Thoracic aorta (tissue), 2 donors: Measurements from ENCODE around the gene ASNS. TPM values are rescaled to one million over a fixed set of nuclear protein-coding genes. Genes with fewer than 3 reads are reported as not detected.
A peak's percentile ranks its signal among the peaks of the same experiment; 100 is the strongest.

ENCODE experiments used
- ATAC-seq: fragments of 150-250 bp; one replicate; pipeline ENCODE4 v1.8.0; 2017; ENCODE audit warnings: low read depth; ENCODE audit not compliant: insufficient number of reproducible peaks, low FRiP score
- DNase-seq: peaks from one replicate; pipeline ENCODE4 v3.0.0-alpha.2; 2020; ENCODE audit warnings: low spot score
- H3K27ac ChIP-seq, 2 donors: fragments of 200-600 bp; sonication (generic); 1 replicate in 1 of 2; 2 replicates in 1 of 2; pipeline ENCODE4 v1.5.1; 2016; ENCODE audit warnings: mild to moderate bottlenecking in 2 of 2, moderate library complexity in 2 of 2
- H3K27me3 ChIP-seq: fragments of 200-600 bp; sonication (generic); replicated peaks from 2 replicates; pipeline ENCODE4 v1.6.0; 2016; ENCODE audit warnings: mild to moderate bottlenecking; ENCODE audit not compliant: insufficient read depth
- H3K36me3 ChIP-seq: fragments of 200-600 bp; sonication (generic); one replicate; pipeline ENCODE4 v1.5.1; 2016
- H3K4me1 ChIP-seq, 2 donors: fragments of 200-600 bp; sonication (generic); 1 replicate in 1 of 2; 2 replicates in 1 of 2; pipeline versions ENCODE4 v1.5.1 to v1.6.0; 2016; ENCODE audit warnings: low read depth in 2 of 2, mild to moderate bottlenecking in 1 of 2; ENCODE audit not compliant: control insufficient read depth in 1 of 2
- H3K4me3 ChIP-seq: fragments of 200-600 bp; sonication (generic); 2 replicates; pipeline ENCODE4 v1.5.1; 2016; ENCODE audit warnings: mild to moderate bottlenecking
- H3K9me3 ChIP-seq: fragments of 200-600 bp; sonication (generic); 2 replicates; pipeline ENCODE4 v1.5.1; 2016
- total RNA-seq, 2 donors: library from RNA; depleted of rRNA; stranded (reverse); fragments of >200 nt; gene quantifications; one replicate each; pipeline versions ENCODE4 v1.1.0 to v1.2.3, GENCODE V29; 2016
- TF ChIP-seq, protein P1 (sequence below): fragments of 200-600 bp; sonication (generic); IDR thresholded peaks from one replicate; pipeline ENCODE4 v1.5.1; 2019; ENCODE audit warnings: antibody characterized with exemption

The ASNS gene
- total RNA-seq, 2 donors from 2014 or later: 18.1 to 21.9 TPM

DNA sequence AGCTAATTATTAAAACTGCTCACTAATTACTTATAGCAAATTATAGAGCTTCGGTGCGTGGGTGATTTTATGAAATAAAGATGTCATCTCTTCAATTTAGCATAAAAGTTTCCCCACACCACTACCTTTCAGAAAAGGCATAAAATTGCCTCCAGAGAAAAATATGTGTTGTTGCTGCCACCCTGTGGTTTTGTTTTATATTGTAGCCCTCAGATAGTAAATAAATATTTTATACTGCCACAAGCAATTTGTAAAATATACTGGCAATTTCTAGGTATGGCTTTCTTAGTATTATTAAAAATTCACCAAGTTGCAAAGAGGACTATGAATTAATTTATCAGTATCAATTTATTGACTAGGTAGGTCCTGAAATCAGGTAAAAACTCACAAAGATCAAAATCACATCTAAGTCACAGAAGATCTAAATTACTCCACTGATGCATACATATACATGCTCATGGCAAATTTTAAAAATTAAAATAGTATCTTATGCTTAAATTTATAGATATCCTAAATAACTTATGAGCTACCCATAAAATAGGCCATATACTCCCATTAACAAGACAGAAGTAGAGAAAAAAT lies 26.5 kb downstream of the ASNS start:
- H3K9me3 ChIP-seq: no peaks in the 10 kb centered on the region
- H3K4me3 ChIP-seq: no peak overlapping the region
- H3K36me3 ChIP-seq: no peaks in the 10 kb centered on the region
- TF ChIP-seq, protein P1, sequence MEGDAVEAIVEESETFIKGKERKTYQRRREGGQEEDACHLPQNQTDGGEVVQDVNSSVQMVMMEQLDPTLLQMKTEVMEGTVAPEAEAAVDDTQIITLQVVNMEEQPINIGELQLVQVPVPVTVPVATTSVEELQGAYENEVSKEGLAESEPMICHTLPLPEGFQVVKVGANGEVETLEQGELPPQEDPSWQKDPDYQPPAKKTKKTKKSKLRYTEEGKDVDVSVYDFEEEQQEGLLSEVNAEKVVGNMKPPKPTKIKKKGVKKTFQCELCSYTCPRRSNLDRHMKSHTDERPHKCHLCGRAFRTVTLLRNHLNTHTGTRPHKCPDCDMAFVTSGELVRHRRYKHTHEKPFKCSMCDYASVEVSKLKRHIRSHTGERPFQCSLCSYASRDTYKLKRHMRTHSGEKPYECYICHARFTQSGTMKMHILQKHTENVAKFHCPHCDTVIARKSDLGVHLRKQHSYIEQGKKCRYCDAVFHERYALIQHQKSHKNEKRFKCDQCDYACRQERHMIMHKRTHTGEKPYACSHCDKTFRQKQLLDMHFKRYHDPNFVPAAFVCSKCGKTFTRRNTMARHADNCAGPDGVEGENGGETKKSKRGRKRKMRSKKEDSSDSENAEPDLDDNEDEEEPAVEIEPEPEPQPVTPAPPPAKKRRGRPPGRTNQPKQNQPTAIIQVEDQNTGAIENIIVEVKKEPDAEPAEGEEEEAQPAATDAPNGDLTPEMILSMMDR: peak; percentile 18
- DNase-seq: no peak
- ATAC-seq: no peak
- H3K27me3 ChIP-seq: no peaks in the 10 kb centered on the region
- H3K4me1 ChIP-seq: no peaks in the 10 kb centered on the region
- H3K27ac ChIP-seq: no peak overlapping the region

DNA sequence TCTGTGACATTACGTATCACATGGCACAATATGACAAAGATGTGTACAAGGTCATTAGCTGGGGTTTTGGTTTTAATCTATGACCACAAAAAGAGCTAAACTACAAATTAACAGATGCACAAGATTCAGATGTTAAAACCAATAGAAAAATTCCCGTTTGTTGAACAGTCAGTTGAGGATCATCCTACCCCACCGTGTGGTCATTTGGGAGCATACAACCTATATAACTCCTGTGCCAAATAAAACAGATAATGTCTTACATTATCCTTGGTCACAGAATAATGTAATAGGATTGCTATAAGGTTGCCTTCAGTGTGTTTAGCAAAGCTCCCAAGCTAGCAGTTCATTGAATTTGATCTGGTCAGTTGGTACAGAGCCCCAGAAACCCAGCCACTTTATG lies 28.2 kb downstream of the ASNS start:
- Histone ChIP-seq H3K27ac (no peak overlapping the region), H3K4me3 (no peak overlapping the region), H3K4me1 (no peaks in the 10 kb centered on the region), H3K36me3 (no peaks in the 10 kb centered on the region), H3K27me3 (no peaks in the 10 kb centered on the region), H3K9me3 (no peaks in the 10 kb centered on the region)
- DNase-seq (no peak), ATAC-seq (no peak)
- TF ChIP-seq, protein P1: no peak

DNA sequence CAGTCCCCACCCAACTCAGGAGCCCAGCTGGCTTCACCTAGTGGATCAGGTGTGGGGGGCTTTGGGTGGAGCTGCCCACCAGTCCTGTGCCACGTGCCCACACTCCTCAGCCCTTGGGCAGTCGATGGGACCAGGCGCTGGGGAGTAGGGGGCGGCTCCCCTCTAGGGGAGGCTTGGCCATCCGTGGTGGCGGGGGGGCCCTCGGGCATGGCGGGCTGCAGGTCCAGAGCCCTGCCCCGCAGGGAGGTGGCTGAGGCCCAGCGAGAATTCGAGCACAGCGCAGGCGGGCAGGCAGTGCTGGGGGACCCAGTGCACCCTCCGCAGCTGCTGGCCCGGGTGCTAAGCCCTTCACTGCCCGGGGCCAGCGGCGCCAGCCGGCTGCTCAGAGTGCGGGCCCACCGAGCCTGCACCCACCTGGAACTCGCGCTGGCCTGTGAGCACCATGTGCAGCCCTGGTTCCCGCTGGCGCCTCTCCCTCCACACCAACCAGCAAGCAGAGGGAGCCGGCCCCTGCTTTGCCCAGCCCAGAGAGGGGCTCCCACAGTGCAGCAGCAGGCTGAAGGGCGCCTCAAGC lies 29.3 kb downstream of the ASNS start:
- H3K4me1 ChIP-seq: no peaks in the 10 kb centered on the region
- TF ChIP-seq, protein P1: no peak

DNA sequence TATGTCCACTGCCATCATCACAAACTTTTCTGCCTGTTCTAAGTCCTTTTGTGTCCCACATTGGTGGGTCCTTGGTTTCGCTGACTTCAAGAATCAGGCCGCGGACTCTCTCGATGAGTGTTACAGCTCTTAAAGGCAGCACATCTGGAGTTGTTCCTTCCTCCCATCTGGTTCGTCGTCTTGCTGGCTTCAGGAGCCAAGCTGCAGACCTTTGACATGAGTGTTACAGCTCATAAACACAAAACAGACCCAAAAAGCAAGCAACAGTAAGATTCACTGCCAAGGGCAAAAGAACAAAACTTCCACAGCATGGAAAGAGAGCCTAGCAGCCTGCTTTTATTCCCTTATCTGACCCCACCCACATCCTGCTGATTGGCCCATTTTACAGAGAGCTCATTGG lies 30.2 kb downstream of the ASNS start:
- H3K9me3 ChIP-seq: no peaks in the 10 kb centered on the region
- no peak overlapping the region for H3K4me3 ChIP-seq
- no peaks in the 10 kb centered on the region for H3K36me3 ChIP-seq
- ATAC-seq: no peak
- no peaks in the 10 kb centered on the region for H3K4me1 ChIP-seq
- H3K27me3 ChIP-seq: no peaks in the 10 kb centered on the region
- TF ChIP-seq, protein P1: no peak
- no peak overlapping the region for H3K27ac ChIP-seq
- no peak for DNase-seq

More for the DNA sequence above, 29.3 kb downstream of the ASNS start:
- H3K27ac ChIP-seq: no peak overlapping the region
- H3K36me3 ChIP-seq: no peaks in the 10 kb centered on the region
- DNase-seq (no peak), ATAC-seq (no peak)
- no peak overlapping the region for H3K4me3 ChIP-seq
- H3K9me3 ChIP-seq: no peaks in the 10 kb centered on the region
- H3K27me3 ChIP-seq: no peaks in the 10 kb centered on the region

DNA sequence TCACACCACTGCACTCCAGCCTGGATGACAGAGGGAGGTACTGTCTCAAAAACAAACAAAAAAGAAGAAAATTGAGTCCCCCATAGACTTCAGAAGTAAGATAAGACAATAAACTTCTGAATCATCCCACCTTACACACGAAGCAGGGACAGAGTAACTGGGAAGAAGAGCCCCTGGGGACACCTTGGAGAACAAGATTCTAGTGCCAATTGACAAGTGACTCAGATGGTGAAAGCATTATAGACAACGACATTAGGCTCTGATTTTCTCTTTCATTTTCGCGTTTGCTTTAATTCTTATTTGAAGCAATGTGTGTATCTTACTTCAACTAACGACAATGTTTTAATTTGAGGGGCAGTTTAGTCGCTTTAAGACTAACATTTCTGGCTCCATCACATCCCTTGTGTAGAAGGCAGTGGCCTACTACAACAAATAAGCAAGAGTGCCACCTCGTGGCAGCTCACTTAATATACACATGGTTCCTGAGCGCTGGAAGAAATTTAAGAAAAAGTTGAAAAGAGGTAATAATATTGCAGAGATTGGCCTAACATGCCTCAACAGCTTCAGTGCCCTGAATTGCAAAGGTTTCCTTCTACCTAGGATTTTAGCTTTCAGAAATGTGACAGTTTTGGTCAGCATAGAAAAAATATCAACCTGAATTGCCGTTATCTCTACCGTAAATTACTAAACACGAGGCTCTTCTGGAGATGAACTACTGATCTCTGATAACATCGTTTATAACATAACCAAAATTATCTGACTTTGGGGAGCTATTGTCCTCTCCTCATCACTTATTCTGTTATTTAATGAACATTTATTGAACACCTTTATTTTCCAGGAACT lies 36.7 kb downstream of the ASNS start:
- H3K4me1 ChIP-seq: no peaks in the 10 kb centered on the region
- no peak overlapping the region for H3K27ac ChIP-seq

More for the DNA sequence above, 36.7 kb downstream of the ASNS start:
- H3K36me3 ChIP-seq: no peaks in the 10 kb centered on the region
- H3K4me3 ChIP-seq: no peak overlapping the region
- TF ChIP-seq, protein P1: peak; percentile 49
- ATAC-seq: no peak
- no peaks in the 10 kb centered on the region for H3K27me3 ChIP-seq
- DNase-seq: peak; percentile 13
- no peaks in the 10 kb centered on the region for H3K9me3 ChIP-seq
